Subcutaneous adipose tissue (tissue), 4 donors: Measurements from ENCODE around the gene KRTAP4-8. TPM values are rescaled to one million over a fixed set of nuclear protein-coding genes. Genes with fewer than 3 reads are reported as not detected.

ENCODE experiments used
- CTCF ChIP-seq: fragments of 450-650 bp; IDR thresholded peaks from one replicate; pipeline ENCODE4 v1.5.1; 2016; ENCODE audit warnings: low read depth, mild to moderate bottlenecking, control low read depth, antibody characterized with exemption, moderate library complexity
- total RNA-seq, 4 donors: library from RNA; depleted of rRNA; stranded (reverse); fragments of >200 nt; gene quantifications; one replicate each; pipeline ENCODE4 v1.1.0, GENCODE V29; 2016

The KRTAP4-8 gene
- total RNA-seq: not detected

GRCh38 chr17:41098042-41098441, at the start of gene KRTAP4-8:
TSS of gene KRTAP4-8 (minus strand) at chr17:41098142. CDS start at chr17:41098084, 58 bp downstream.
- no peak for TF ChIP-seq CTCF

GRCh38 chr17:41145261-41145660, 47.3 kb upstream of the KRTAP4-8 start:
- no peak for TF ChIP-seq CTCF

- no peak for TF ChIP-seq CTCF
Observed at GRCh38 chr17:41144846-41145245, 46.9 kb upstream of the KRTAP4-8 start.

GRCh38 chr17:41141361-41141760, 43.4 kb upstream of the KRTAP4-8 start:
- no peak for TF ChIP-seq CTCF

GRCh38 chr17:41140360-41141131, 42.6 kb upstream of the KRTAP4-8 start, which contains the start of gene KRTAP4-6:
TSS of gene KRTAP4-6 (minus strand) at chr17:41140544. CDS start at chr17:41140487, 57 bp downstream.
- TF ChIP-seq CTCF: no peak

GRCh38 chr17:41133880-41134735, 36.2 kb upstream of the KRTAP4-8 start:
- TF ChIP-seq CTCF: no peak

- no peak for TF ChIP-seq CTCF
Observed at GRCh38 chr17:41131979-41132378, 34.0 kb upstream of the KRTAP4-8 start.
